Suprapubic skin (tissue), 4 donors: ENCODE measurements around the gene TCF20.

ENCODE experiments used
- CTCF ChIP-seq, 2 donors: fragments of 200-600 bp in 1 of 2; fragments of 450-650 bp in 1 of 2; sonication (generic) in 1 of 2; IDR thresholded peaks; one replicate each; pipeline ENCODE4 v1.5.1; 2016 to 2019; ENCODE audit warnings: antibody characterized with exemption in 2 of 2, mild to moderate bottlenecking in 1 of 2, moderate library complexity in 1 of 2
- POLR2A ChIP-seq, 2 donors: fragments of 450-650 bp; IDR thresholded peaks; one replicate each; pipeline ENCODE4 v1.6.1; 2017; ENCODE audit warnings: antibody characterized with exemption in 2 of 2, mild to moderate bottlenecking in 2 of 2, moderate library complexity in 2 of 2
- POLR2AphosphoS5 ChIP-seq, 3 donors: sonication (generic); formaldehyde crosslinking; IDR thresholded peaks; one replicate each; pipeline ENCODE4 v1.6.1; 2017; ENCODE audit warnings: antibody characterized with exemption in 3 of 3

GRCh38 chr22:42228483-42228882, 42.0 kb downstream of the TCF20 start:
- TF ChIP-seq CTCF (IDR thresholded peaks at IDR 0.05) = no peak
- TF ChIP-seq POLR2A (IDR thresholded peaks at IDR 0.05) = no peak
- TF ChIP-seq POLR2AphosphoS5 (IDR thresholded peaks at IDR 0.05) = no peak
